GM21737 (cell line): Measurements from ENCODE around the gene NBPF1.
"Not testable (repeated sequence)": the region's sequence is repeated elsewhere in the genome, so short reads cannot be mapped to it uniquely, and the experiment has no call there.

Source experiments
- ATAC-seq: cut with Tn5 transposase; IDR thresholded peaks from one replicate; pipeline ENCODE4 v1.9.1; 2021; ENCODE audit warnings: mild to moderate bottlenecking, moderate library complexity; ENCODE audit not compliant: unreplicated experiment

NBPF1 gene

GRCh38 chr1:16518913-16519254 lies 94.5 kb downstream of the NBPF1 start:
- not testable (repeated sequence) for ATAC-seq

- not testable (repeated sequence) for ATAC-seq
Measured at GRCh38 chr1:16516694-16517410, 96.5 kb downstream of the NBPF1 start.

- not testable (repeated sequence) for ATAC-seq
Measured at GRCh38 chr1:16514107-16515055, 99.0 kb downstream of the NBPF1 start, which contains the start of gene RNU1-1. TSS of gene RNU1-1 (minus strand) at chr1:16514285.

- not testable (repeated sequence) for ATAC-seq
Measured at GRCh38 chr1:16513412-16514106, 99.8 kb downstream of the NBPF1 start.

DNA sequence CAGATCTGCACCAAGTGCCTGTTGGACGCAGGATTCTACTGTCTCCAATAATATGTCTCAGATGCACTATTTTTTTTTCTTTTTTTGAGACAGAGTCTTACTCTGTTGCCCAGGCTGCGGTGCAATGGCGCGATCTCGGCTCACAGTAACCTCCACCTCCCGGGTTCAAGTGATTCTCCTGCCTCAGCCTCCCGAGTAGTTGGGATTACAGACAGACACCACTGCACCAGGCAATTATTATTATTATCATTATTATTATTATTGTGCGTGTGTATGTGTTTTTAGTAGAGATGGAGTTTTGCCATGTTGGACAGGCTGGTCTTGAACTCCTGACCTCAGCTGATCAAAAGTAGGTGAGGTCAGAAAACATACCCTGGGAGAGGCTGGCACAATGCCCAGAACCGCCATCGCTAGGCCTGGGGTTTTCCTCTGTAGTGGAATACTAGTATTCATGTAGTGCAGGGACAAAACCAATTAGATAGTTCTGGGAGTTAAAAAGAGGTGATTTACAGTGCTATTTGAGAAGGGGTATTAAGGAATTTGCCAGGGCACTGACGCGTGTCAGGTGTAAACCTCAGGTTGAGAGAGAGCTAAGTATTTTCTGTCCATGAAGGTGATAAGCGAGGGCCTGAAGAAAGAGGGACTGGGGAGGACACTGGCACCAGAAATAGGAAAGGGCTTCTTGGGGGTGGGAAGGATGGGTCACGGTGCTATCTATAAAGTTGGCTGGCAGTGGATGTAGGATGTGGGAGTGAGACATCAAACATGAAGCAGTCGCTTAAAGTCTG lies 100.5 kb downstream of the NBPF1 start:
- ATAC-seq: not testable (repeated sequence)
